ENCODE results near the gene DDX59.

The DDX59 gene

DNA sequence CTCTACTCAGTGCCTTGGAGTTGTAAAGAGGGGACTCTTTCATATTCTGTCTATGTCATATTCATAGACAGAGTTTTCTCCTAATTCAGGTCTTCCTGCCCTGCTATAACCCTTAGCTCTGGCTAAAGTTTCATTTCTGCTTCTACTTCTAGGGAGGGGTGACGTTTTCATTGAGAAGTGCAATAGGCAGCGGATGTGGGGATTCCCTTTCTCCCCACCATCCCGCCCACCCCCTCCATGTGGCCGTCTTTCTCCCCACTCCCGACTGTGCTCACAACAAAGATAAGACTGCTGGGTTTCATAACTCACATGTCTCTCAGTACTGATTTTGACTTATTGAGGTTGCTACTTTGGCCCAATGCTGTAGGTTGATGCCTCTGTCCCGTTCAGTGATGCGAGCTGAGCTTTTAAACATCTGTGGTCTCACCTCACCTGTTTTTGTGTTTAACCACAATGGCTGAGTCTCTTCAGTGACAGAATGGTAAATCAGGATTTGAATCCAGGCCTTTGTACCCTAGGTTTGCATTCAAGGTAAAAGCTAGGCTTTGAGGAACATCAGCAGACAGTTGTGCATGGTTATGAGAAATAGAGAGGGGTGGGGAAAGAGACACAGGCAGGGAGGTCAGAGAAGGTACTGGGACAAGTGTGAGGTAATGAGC, 41.4 kb downstream of the DDX59 start:
- FAIRE-seq = no peak

DNA sequence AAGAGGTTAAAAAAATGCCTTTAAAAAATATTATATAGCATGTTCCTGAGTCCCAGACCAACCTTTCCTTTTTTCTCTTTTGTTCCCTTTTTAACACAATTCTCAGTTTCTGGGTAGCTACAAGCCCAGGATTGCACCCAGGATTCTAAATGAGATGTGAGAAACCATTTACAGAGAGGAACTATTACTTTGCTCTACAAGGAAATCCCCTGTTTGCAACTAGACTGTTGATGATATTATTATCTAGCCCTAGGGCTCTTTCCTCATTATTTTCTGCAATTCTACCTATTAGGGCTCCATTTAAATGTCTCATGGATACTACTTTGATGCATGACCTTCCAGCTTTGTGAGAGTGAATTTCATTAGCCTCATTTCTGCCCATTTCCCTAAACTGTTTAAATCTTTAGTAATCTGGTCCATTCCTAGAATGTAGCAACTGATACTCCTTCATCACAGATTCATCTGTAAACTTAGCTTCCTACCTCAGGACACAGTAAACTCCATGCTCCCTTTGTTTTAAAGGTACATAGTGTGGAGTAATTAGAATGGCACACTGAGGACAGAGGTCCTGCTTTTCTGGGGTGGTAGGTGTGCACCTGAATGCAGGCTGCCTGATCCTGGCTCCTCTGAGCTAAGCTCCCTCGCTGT, 42.0 kb downstream of the DDX59 start:
- FAIRE-seq = no peak

DNA sequence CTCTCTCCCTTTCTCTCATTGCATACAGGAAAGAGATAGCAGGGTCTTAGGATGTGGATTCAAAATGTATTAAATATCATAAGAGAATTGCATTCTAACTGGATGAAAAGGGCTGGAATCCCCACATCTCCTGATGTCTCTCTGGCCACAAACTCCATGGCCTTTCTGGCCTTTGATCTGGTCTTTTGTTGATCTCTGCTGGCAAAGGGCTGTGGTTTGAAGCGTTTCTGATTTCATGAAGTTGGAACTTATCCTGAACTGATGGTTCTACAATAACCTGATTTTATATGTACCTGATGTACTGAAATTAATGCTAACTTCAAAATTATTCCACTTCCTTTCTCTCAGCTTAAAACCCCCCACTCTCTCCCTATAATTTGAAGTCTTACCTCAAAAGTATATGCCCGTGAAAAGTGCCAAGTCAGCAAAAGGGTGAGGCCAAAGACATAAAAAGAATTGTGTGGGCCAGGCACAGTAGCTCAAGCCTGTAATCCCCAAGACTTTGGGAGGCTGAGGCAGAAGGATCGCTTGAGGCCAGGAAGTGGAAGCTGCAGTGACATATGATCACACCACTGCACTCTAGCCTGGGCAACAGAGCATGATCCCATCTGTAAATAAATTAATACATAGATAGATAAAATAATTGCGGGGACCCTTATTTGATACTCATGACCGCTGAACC, 42.7 kb downstream of the DDX59 start:
- FAIRE-seq = no peak

DNA sequence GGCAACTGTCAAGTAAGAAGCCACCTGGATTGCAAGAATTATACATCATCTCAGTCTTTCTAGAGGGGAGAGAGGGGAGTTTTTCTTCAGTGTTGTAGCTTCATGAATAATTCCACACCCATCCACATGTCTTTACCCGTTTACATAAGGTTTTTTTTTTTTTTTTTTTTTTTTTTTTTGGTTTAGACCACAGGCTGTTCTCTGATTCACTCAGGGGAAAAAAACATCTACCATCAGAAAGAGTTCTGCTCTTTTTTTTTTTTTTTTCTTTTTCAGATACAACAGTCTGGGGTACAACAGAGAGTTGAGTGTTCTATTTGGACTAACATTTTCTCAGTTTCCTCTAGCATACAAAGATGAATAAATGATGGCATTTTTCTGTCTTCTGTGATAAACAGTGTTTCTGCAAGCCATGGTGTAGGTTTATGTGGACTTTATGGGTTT, 44.3 kb downstream of the DDX59 start:
- no peak for FAIRE-seq

DNA sequence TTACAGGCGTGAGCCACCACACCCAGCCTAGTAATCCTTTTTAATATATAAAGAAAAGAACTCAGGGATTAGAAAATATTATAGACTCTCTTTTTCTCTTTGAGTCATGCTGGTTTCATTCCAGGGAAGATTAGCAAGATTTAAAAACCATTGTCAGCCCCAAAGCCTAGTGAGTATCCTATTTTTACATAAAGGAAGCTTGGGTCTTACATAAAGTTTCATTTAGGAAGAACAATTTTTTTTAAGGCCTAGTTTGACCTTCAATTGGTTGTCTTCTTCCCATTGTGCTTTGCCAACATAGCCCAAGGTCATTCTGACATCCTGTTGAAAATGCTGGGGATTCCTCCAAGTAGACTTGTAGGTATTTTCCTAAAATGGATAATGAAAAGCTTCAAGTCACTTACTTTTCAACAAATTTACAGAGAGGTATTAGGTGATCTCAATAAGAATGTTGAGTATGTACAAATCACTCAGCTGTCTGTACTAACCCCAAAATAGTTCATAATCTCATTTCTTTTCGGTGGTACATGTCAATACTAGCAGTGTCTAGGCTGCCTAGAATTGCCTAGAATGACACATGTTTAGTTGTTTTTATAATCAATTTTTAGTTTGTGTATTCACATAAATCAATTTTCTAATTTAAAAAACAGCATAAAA, 44.9 kb downstream of the DDX59 start:
- no peak for FAIRE-seq

DNA sequence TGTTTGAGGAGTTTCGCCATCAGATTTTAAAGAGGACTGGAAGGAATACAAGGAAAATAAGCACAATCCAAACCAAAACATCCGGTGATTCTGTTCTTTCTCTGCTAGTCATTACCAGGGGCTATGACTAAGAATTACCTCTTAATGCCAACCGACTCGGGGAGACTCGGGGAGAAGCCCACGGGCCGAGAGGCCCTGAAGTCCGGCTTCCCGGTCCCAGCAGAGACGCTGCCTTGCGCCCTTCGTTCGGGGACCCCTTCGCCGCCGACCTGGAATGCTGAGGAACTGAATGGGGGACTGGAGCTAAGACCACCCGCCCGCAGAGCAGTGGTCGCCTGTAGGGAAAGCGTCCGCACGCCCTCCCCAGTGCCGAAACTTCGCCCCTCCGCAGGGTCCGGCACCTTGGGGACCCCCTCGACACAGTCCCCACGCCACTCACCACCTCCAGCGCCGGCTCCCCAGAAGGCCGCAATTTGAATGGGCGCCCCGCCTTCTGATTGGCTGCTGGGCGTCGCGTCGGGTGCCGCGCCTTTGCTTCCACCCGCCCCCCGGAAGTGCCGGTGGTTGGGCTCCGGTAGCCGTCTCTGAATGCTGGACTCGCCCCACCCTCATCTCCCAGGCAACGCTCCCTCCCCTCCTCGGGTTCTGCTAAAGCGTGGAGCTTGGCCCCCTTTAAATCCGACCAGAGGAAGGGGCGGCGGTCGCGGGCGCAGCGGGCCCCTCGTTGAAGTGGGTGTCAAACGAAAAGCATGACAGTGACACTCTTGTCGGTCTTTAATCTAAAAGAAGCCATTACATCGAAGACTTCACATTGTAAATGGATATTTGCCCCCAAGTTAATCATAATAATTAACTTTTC, 49.2 kb downstream of the DDX59 start, which contains the start of gene KIF14:
KIF14 (minus strand) TSS at position 479 of the 859 bp plus-strand sequence. CDS start 2,028 bp downstream, outside the sequence.
- FAIRE-seq = peak; percentile 53

DNA sequence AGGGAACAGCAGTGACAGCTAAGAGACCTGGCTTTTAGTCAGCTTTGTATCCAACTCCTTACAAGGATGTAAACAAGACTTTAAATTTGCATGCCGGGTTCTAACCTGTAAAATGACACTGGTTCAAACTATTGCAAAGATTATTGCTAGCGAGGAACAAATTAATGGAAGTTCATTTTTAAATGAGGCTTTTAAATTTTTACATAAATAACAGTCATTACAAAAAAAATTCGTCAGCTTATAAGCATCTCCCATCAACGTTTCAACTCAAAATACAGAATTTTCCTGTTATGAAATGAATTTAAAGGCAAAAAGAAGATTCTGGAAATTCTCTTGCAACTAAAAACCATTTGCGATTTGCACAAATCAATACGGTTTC, 49.8 kb downstream of the DDX59 start:
- FAIRE-seq = no peak

DNA sequence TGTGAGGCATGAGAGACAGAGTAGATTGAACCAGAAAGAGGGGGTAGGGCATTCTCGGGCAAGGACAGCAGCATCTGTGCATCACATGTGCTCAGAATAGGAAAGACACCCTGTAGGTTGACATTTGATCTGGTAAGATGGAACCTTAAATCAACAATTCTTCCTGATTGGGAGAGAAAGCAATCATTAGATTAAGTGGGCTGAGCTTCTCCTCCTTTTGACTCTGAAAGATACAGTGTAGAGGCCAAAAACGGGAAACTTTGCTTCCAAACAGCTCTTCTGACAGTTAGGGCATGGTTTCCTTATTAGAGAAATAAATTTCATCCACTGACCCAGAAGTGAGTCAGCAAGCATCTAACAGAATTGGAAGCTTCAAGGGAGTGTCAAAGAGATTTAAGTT, 58.9 kb downstream of the DDX59 start:
- no peak for FAIRE-seq

DNA sequence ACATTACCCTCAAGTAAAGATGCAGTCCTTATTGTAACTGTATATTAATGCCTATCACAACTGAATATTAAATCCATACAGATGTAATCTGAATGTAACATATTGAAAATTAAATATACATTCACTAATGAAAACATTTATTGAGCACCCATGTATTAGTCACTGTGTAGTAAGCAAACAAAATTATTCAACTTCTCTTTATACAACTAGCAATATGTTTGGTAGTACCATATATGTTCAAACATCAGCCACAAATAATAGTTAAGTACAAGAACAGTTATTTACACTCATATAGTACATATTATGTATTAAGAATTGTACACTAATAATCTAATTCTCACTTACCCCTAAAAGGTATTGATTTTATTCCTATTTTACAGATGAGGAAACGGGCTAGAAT, 67.1 kb downstream of the DDX59 start:
- FAIRE-seq = no peak
